ENCODE data around the gene PIK3C3.
"Not testable (repeated sequence)": the region's sequence is repeated elsewhere in the genome, so short reads cannot be mapped to it uniquely, and the experiment has no call there.

The PIK3C3 gene

DNA sequence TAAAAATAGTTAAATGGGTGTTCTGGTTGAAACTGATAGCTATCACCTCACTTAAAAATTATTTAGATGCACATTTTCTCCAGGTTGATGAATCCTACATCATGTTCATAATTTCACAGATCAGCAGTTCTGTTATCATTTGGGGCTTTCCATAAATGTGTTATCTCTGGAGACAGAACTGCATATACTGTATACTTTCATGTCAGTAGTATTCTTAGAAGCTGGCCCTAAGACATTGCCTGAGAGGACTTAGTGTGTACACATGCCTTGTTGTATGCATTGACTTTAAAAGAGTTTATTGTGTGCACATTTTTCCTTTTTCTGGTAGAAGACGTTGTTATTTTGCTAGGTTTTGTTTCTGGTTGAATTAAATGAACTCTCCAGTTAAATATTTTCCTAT, 41.0 kb downstream of the PIK3C3 start:
- no peak for DNase-seq
- Histone ChIP-seq H3K27me3 (no peaks in the 10 kb centered on the region), H3K4me3 (ENCODE audit: low read depth, low read length) (no peak overlapping the region), H3K9me3 (no peaks in the 10 kb centered on the region), H3K4me1 (no peaks in the 10 kb centered on the region), H3K36me3 (no peaks in the 10 kb centered on the region)
- TF ChIP-seq, protein P1, sequence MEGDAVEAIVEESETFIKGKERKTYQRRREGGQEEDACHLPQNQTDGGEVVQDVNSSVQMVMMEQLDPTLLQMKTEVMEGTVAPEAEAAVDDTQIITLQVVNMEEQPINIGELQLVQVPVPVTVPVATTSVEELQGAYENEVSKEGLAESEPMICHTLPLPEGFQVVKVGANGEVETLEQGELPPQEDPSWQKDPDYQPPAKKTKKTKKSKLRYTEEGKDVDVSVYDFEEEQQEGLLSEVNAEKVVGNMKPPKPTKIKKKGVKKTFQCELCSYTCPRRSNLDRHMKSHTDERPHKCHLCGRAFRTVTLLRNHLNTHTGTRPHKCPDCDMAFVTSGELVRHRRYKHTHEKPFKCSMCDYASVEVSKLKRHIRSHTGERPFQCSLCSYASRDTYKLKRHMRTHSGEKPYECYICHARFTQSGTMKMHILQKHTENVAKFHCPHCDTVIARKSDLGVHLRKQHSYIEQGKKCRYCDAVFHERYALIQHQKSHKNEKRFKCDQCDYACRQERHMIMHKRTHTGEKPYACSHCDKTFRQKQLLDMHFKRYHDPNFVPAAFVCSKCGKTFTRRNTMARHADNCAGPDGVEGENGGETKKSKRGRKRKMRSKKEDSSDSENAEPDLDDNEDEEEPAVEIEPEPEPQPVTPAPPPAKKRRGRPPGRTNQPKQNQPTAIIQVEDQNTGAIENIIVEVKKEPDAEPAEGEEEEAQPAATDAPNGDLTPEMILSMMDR (IDR thresholded peaks at IDR 0.05; ENCODE audit: low read depth, low read length), result no peak

GRCh38 chr18:41999751-42000150, 44.7 kb downstream of the PIK3C3 start:
- DNase-seq, result no peak
- TF ChIP-seq, protein P1 (IDR thresholded peaks at IDR 0.05; ENCODE audit: low read depth, low read length), result no peak
- H3K27me3 ChIP-seq, result no peaks in the 10 kb centered on the region
- H3K36me3 ChIP-seq, result no peaks in the 10 kb centered on the region
- no peaks in the 10 kb centered on the region for H3K4me1 ChIP-seq
- no peaks in the 10 kb centered on the region for H3K9me3 ChIP-seq
- H3K4me3 ChIP-seq (ENCODE audit: low read depth, low read length), result no peak overlapping the region

DNA sequence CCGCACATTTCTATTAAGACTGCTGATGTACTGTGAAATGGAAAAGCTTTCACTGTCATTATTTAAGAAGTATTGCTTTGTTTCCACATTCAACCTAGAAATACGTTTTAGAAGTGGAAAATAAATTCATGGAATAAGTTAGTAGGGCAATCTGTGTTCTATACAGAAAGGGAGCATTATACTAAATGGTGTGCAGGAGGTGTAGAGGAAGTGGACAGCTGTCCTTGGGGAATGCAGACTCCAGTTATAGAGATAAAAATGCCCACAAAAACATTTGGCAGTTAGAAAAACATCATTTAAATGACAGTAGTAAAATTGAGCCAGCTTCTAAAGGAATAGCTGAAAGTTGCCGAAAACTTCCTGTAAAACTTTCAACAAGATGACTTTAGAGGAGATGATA, 46.8 kb downstream of the PIK3C3 start:
- Histone ChIP-seq H3K36me3 (no peaks in the 10 kb centered on the region), H3K27me3 (no peaks in the 10 kb centered on the region), H3K9me3 (no peaks in the 10 kb centered on the region), H3K4me3 (ENCODE audit: low read depth, low read length) (no peak overlapping the region), H3K4me1 (no peaks in the 10 kb centered on the region)
- TF ChIP-seq, protein P1 (IDR thresholded peaks at IDR 0.05; ENCODE audit: low read depth, low read length), result no peak
- no peak for DNase-seq

- no peaks in the 10 kb centered on the region for H3K36me3 ChIP-seq
- no peak for DNase-seq
These were observed 49.6 kb downstream of the PIK3C3 start for GRCh38 chr18:42004653-42005052.

DNA sequence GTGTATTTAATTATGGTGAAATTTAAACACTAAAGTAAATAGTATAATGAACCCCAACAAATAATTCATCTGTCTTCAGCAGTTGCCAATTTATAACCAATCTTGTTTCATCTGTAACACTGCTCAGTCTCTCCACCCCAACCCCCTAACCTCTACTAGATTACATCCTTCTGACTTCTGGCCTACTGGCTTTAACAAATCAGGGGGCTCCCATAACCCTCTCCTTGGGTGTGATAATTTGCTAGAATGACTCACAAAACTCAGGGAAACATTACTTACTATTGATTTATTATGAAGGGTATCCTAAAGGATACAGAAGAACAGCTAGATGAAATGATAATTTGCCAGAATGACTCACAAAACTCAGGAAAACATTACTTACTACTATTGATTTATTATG, 50.7 kb downstream of the PIK3C3 start:
- H3K27me3 ChIP-seq, result no peaks in the 10 kb centered on the region
- no peaks in the 10 kb centered on the region for H3K9me3 ChIP-seq
- H3K36me3 ChIP-seq, result no peaks in the 10 kb centered on the region
- DNase-seq, result no peak
- H3K4me3 ChIP-seq (ENCODE audit: low read depth, low read length), result no peak overlapping the region
- TF ChIP-seq, protein P1 (IDR thresholded peaks at IDR 0.05; ENCODE audit: low read depth, low read length), result no peak
- H3K4me1 ChIP-seq, result no peaks in the 10 kb centered on the region

More at GRCh38 chr18:42004653-42005052, 49.6 kb downstream of the PIK3C3 start:
- TF ChIP-seq, protein P1 (IDR thresholded peaks at IDR 0.05; ENCODE audit: low read depth, low read length), result no peak
- no peaks in the 10 kb centered on the region for H3K27me3 ChIP-seq
- no peaks in the 10 kb centered on the region for H3K4me1 ChIP-seq
- H3K9me3 ChIP-seq, result no peaks in the 10 kb centered on the region
- H3K4me3 ChIP-seq (ENCODE audit: low read depth, low read length), result no peak overlapping the region

DNA sequence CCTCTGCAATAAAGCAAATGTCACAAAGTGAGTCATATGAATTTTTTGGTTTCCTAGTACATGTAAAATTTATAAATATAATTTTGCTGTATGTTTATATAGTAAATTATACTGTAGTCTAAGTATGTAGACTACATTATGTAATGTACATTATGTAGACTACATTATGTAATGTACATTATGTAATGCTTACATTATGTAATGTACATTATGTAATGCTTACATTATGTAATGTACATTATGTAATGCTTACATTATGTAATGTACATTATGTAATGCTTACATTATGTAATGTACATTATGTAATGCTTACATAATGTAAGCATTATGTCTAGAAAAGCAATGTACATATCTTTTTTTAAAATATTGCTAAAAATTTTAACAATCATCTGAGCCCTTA, 54.4 kb downstream of the PIK3C3 start:
- not testable (repeated sequence) for H3K4me1 ChIP-seq; DNase-seq; H3K4me3 ChIP-seq (ENCODE audit: low read depth, low read length); H3K27me3 ChIP-seq; H3K36me3 ChIP-seq; H3K9me3 ChIP-seq

DNA sequence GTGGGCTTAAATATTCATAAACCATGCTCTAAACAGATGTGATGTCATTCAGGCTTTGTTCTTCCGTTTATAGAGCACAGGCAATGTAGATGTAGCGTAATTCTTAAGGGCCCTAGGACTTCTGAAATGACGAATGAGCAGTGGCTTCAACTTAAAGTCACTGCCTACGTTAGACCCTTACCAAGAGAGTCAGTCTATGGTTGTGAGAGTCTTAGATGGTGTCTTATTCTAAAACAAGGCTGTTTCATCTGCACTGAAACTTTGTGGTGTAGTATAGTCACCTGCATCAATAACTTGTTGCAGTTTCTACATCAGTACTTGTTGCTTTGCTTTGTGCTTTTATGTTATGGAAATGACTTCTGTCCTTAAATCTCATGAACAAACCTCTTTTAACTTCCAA, 56.0 kb downstream of the PIK3C3 start:
- H3K4me3 ChIP-seq (ENCODE audit: low read depth, low read length), result no peak overlapping the region
- no peak for DNase-seq
- H3K4me1 ChIP-seq, result no peaks in the 10 kb centered on the region
- no peaks in the 10 kb centered on the region for H3K27me3 ChIP-seq
- H3K9me3 ChIP-seq, result no peaks in the 10 kb centered on the region
- TF ChIP-seq, protein P1 (IDR thresholded peaks at IDR 0.05; ENCODE audit: low read depth, low read length), result no peak
- H3K36me3 ChIP-seq, result no peaks in the 10 kb centered on the region

All from BE2C (cell line).